Measurements from ENCODE around the gene VEGFB. TPM values are rescaled to one million over a fixed set of nuclear protein-coding genes. Genes with fewer than 3 reads are reported as not detected.

VEGFB gene
- total and polyA plus RNA-seq, 2 of the 4 experiments (the other 2 are of a cell fraction), result 3.0 to 25.1 TPM

DNA sequence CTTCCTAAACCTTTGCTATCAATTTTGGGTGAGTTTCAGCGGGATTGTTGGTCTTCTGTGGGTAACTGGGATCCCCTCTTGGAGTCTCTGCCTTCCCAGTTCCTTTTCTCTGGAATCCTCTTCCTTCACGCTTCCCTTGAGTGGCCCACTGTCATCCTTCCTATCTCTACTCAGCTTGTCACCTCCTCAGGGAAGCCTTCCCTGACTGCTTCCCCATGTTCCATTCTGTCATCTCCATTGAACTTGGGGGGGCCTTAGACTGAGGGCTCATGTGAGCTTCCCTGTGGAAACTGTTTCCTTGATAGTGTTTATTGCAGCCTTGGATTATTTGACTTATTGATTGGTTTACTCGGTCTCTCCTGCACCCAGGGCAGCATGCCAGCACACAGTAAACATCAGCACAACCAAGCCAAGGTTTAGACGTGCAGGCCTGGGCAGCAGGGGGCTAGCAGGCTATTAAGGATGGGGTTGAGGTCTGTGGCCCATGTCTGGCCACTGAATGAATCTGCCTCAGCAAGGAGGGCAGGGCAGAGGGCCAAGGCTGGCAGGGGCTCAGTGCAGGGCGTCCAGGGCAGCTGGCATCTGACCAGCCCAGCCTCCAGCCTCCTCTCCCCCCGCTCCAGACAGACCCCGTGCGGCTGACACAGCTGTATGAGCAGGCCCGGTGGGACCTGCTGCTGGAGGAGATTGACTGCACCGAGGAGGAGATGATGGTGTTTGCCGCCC lies 15.6 kb upstream of the VEGFB start:
- Histone ChIP-seq H3K4me1 (ENCODE audit: control insufficient read depth, insufficient read depth, low read length) (no peaks in the 10 kb centered on the region), H3K4me2 (ENCODE audit: low read depth, low read length) (no peak overlapping the region), H2BK5ac (ENCODE audit: low read depth, low read length, poor library complexity, severe bottlenecking) (no peak overlapping the region), H2AK9ac (replicated peaks; ENCODE audit: low read depth, low read length, poor library complexity) (peak overlapping the region; percentile 78), H3K18ac (ENCODE audit: low read depth, low read length) (no peak overlapping the region), H3K23ac (ENCODE audit: low read depth, low read length) (no peak overlapping the region), H2BK120ac (ENCODE audit: low read depth, low read length) (no peak overlapping the region), H3K27me3 (ENCODE audit: control insufficient read depth, insufficient read depth, low read length) (no peaks in the 10 kb centered on the region), H4K5ac (ENCODE audit: low read depth, low read length) (no peak overlapping the region), H2BK20ac (ENCODE audit: low read depth, low read length) (no peak overlapping the region), H3K4ac (ENCODE audit: low read depth, low read length) (no peak overlapping the region), H3K9ac (ENCODE audit: low read depth, low read length) (no peak overlapping the region), H4K8ac (ENCODE audit: low read depth in 2 of 2, low read length in 2 of 2) (no peak overlapping the region), H3K79me1 (ENCODE audit: low read depth in 1 of 2, low read length in 2 of 2) (0 out of 4 replicates have a peak, but pooled peaks cover 0 to 5% of the 10 kb centered on the region in 2 experiments), H4K91ac (ENCODE audit: insufficient read depth, low read depth, low read length) (no peak overlapping the region), H3K9me1 (ENCODE audit: insufficient read depth, low read length) (0 out of 2 replicates have a peak, but pooled peaks cover 5% of the 10 kb centered on the region), H3K14ac (replicated peaks; ENCODE audit: low read depth, low read length) (no peak overlapping the region), H4K20me1 (ENCODE audit: insufficient read depth, low read length) (no peaks in the 10 kb centered on the region), H2AK5ac (ENCODE audit: low read depth, low read length) (no peak overlapping the region), H3K4me3 (ENCODE audit: insufficient read depth, low read depth, low read length) (no peak overlapping the region), H3K36me3 (ENCODE audit: control insufficient read depth, insufficient read depth, low read length) (peaks cover under 1% of the 10 kb centered on the region), H2AFZ (replicated peaks; ENCODE audit: low read length, poor library complexity) (no peak overlapping the region), H2BK15ac (ENCODE audit: low read depth, low read length) (no peak overlapping the region), H3K56ac (ENCODE audit: extremely low read depth, insufficient read depth, low read length) (no peak overlapping the region), H3K9me3 (ENCODE audit: control insufficient read depth, insufficient read depth, low read length) (no peaks in the 10 kb centered on the region), H3K27ac (ENCODE audit: insufficient read depth, low read length) (no peak overlapping the region)
- WGBS, 2 experiments (ENCODE audit: extremely low coverage in 2 of 2, insufficient read length in 1 of 2), result 64% methylated on average over 5 of the region's 11 CpGs; no CpG with 5 or more reads in 1 of the 2 experiments
- POLR2A ChIA-PET (ENCODE audit: unreplicated experiment), result no interaction called here
- intact Hi-C loops (cut with micrococcal nuclease), result no loop called here
- in situ Hi-C loops (cut with MboI; ENCODE audit: low sequenced_read_pairs), result no loop called here
- BruUV-seq (replicated peaks), result no TSS peak
- no peak for TF ChIP-seq POLR2A (IDR thresholded peaks at IDR 0.05; ENCODE audit: low read depth, low read length)
- ATAC-seq (ENCODE audit: low read depth) (no peak), DNase-seq (no peak)
- dilution Hi-C loops (cut with HindIII; ENCODE audit: low sequenced_read_pairs, unreplicated experiment), result no loop called here
- CTCF ChIA-PET, result no interaction called here
